Activated naive CD8-positive, alpha-beta T cell treated with anti-CD3 and anti-CD28 coated beads, Interleukin-2, amount 10 ng/mL, durations not matched to agents 7 days and 5 days (primary cell): ENCODE data around the gene RGS7. TPM values are rescaled to one million over a fixed set of nuclear protein-coding genes. Genes with fewer than 3 reads are reported as not detected.
"Not testable (repeated sequence)": the region's sequence is repeated elsewhere in the genome, so short reads cannot be mapped to it uniquely, and the experiment has no call there.

Experiments used
- ATAC-seq: fragments of 150-1000 bp; cut with Tn5 transposase; one replicate; pipeline ENCODE4 v1.10.0; 2021; ENCODE audit warnings: low read depth, moderate library complexity
- POLR2A ChIA-PET: fragments of 350-600 bp; sonication (Branson Sonifier 250); formaldehyde crosslinking; loops from one replicate; lab custom pipeline; 2021; ENCODE audit warnings: antibody characterized with exemption; lab: Charles Lee
- DNase-seq: peaks from one replicate; pipeline ENCODE4 v3.0.0; 2021
- H3K27ac Mint-ChIP-seq: one replicate; pipeline ENCODE4 v1.8.0; 2022; ENCODE audit warnings: mild to moderate bottlenecking, mixed read lengths
- H3K27me3 Mint-ChIP-seq: one replicate; pipeline ENCODE4 v1.8.0; 2022; ENCODE audit warnings: mild to moderate bottlenecking, moderate library complexity, mixed read lengths
- H3K36me3 Mint-ChIP-seq: one replicate; pipeline ENCODE4 v1.8.0; 2021; ENCODE audit warnings: mild to moderate bottlenecking, mixed read lengths
- H3K4me1 Mint-ChIP-seq: one replicate; pipeline ENCODE4 v1.8.0; 2021; ENCODE audit warnings: mixed read lengths
- H3K4me3 Mint-ChIP-seq: one replicate; pipeline ENCODE4 v1.8.0; 2022; ENCODE audit warnings: mild to moderate bottlenecking, moderate library complexity, mixed read lengths
- H3K9me3 Mint-ChIP-seq: one replicate; pipeline ENCODE4 v1.8.0; 2021; ENCODE audit warnings: mixed read lengths
- total RNA-seq, 2 experiments: library from RNA; stranded (reverse); gene quantifications; one replicate each; pipeline ENCODE4 v1.2.3, GENCODE V29; 2021

RGS7 gene
- total RNA-seq, 2 experiments from 2014 or later, result not detected

- H3K27me3 Mint-ChIP-seq, H3K4me3 Mint-ChIP-seq, POLR2A ChIA-PET, H3K4me1 Mint-ChIP-seq, H3K9me3 Mint-ChIP-seq, DNase-seq, H3K36me3 Mint-ChIP-seq, H3K27ac Mint-ChIP-seq, ATAC-seq: not testable (repeated sequence)
These were observed 267.9 kb downstream of the RGS7 start for GRCh38 chr1:241089066-241089465.

DNA sequence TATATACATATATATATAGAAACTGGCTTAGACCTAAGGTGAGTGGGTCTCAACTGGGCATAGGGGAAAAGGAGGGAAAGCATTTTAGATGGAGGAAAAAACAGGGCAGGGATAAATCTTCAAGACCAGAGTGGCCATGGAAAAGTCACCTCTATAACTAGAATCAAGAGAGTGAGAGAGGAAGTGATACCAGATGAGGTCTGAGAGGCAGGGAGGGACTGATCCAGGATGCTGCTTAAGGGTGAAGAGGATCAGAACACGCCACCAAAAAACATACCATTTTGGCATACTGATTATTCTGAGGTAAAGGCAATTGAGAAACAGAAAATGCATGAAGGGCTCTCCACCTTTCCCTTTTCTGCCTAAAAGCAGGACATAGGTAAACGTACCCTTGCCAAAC is 268.9 kb downstream of the RGS7 start:
- H3K4me3 Mint-ChIP-seq, DNase-seq, H3K27me3 Mint-ChIP-seq, H3K9me3 Mint-ChIP-seq, ATAC-seq, H3K4me1 Mint-ChIP-seq, H3K36me3 Mint-ChIP-seq, H3K27ac Mint-ChIP-seq, POLR2A ChIA-PET: not testable (repeated sequence)

DNA sequence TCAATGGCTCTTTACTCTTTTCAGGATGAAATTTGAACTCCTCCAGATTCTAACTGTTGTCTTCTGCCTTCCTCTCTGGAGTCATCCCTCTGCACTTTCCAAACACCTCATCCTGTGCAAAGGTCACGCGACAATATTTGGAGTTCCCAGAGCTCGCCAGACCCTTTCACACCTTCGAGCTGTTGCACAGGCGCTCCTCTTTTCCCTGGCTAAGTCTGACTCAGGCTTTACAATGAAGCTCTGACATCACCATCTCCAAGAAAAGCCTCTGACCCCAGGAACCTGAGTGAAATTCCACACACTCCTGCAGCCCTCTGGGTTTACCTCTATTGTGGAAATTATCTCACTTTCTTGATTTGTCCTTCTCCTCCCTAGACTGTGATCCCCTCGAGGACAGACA is 270.3 kb downstream of the RGS7 start:
- Mint-ChIP-seq H3K9me3 (peaks cover 2% of the 10 kb centered on the region), H3K27me3 (no peaks in the 10 kb centered on the region), H3K4me3 (no peak overlapping the region), H3K27ac (no peak overlapping the region), H3K4me1 (no peaks in the 10 kb centered on the region), H3K36me3 (no peaks in the 10 kb centered on the region)
- ATAC-seq, result no peak
- no peak for DNase-seq
- POLR2A ChIA-PET, result no interaction called here

DNA sequence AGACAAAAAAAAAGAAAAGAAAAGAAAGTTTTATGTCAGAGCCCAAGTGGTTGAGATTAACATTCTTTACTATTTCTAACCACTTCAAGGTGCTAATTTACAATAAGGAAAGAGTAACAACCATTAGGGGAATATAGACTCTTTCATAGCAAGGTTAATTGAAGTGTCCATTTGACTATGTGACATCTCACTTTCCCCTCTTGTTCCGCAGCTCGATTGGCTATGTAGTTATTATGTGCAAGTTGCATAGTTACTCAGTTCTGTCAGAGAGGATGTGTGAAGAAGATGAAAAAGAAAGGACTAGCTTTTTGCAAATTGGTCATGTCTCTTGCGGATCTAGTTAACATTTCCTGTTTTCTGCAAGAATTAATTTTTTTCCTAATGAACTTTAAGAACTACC is 273.7 kb downstream of the RGS7 start:
- no peak for DNase-seq
- Mint-ChIP-seq H3K9me3 (peaks cover 1% of the 10 kb centered on the region), H3K27ac (no peak overlapping the region), H3K36me3 (no peaks in the 10 kb centered on the region), H3K4me1 (no peaks in the 10 kb centered on the region), H3K4me3 (no peak overlapping the region), H3K27me3 (no peaks in the 10 kb centered on the region)
- POLR2A ChIA-PET, result no interaction called here
- no peak for ATAC-seq

- DNase-seq, result no peak
- POLR2A ChIA-PET, result no interaction called here
- H3K4me3 Mint-ChIP-seq, result no peak overlapping the region
- no peaks in the 10 kb centered on the region for H3K4me1 Mint-ChIP-seq
- H3K27ac Mint-ChIP-seq, result no peak overlapping the region
- H3K27me3 Mint-ChIP-seq, result no peaks in the 10 kb centered on the region
- no peak for ATAC-seq
- no peaks in the 10 kb centered on the region for H3K36me3 Mint-ChIP-seq
- no peaks in the 10 kb centered on the region for H3K9me3 Mint-ChIP-seq
These were observed 275.5 kb downstream of the RGS7 start for GRCh38 chr1:241081473-241081872.

- no peak for ATAC-seq
- H3K27me3 Mint-ChIP-seq, result no peaks in the 10 kb centered on the region
- DNase-seq, result no peak
- no peaks in the 10 kb centered on the region for H3K9me3 Mint-ChIP-seq
- H3K36me3 Mint-ChIP-seq, result no peaks in the 10 kb centered on the region
- no peak overlapping the region for H3K4me3 Mint-ChIP-seq
- no peaks in the 10 kb centered on the region for H3K4me1 Mint-ChIP-seq
- H3K27ac Mint-ChIP-seq, result no peak overlapping the region
- POLR2A ChIA-PET, result no interaction called here
These were observed 277.5 kb downstream of the RGS7 start for GRCh38 chr1:241079459-241079858.

GRCh38 chr1:241079047-241079446 is 278.0 kb downstream of the RGS7 start:
- ATAC-seq (no peak), DNase-seq (no peak)
- Mint-ChIP-seq H3K27ac (no peak overlapping the region), H3K27me3 (no peaks in the 10 kb centered on the region), H3K4me3 (no peak overlapping the region), H3K9me3 (no peaks in the 10 kb centered on the region), H3K4me1 (no peaks in the 10 kb centered on the region), H3K36me3 (no peaks in the 10 kb centered on the region)
- POLR2A ChIA-PET, result no interaction called here

DNA sequence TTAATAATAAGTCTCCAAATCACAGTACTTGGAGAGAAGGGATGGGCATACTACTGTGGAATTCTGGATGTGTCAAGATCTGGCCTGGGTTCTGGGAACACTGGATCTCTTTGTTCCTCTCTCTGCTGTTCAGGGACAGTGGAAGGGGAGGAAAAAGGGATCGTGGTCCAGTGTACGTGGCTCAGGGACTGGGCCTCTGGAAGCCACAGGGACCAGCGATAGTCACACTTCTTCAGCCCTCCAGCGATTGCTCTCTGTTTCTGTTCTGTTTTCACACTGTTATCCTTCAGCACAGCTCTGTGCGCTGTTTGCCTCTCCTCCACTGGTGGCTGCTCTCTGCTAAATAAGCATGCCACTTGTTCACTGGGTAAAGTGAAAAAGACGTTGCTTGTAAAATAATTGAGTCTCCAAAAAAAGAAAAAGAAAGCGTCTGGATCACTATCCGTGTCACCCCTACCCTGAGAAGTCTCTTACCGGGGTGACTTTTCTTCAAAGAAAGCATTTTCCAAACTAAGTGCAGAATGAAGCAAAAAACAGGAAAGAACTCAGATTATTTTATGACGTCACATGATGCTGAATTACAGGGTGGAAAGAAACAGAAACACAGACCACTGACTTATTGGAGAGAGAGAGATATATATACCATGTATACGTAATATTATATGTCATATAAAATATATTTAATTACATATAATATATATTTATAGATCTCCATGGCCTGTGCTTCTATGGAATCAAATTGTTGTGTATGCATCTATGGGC is 279.4 kb downstream of the RGS7 start:
- no peaks in the 10 kb centered on the region for H3K36me3 Mint-ChIP-seq
- POLR2A ChIA-PET, result no interaction called here
- H3K27me3 Mint-ChIP-seq, result no peaks in the 10 kb centered on the region
- no peak for ATAC-seq
- no peak for DNase-seq
- H3K9me3 Mint-ChIP-seq, result peaks cover 1% of the 10 kb centered on the region
- no peak overlapping the region for H3K4me3 Mint-ChIP-seq
- H3K4me1 Mint-ChIP-seq, result no peaks in the 10 kb centered on the region
- no peak overlapping the region for H3K27ac Mint-ChIP-seq

GRCh38 chr1:241074507-241074906 is 282.5 kb downstream of the RGS7 start:
- Mint-ChIP-seq H3K9me3 (peaks cover 1% of the 10 kb centered on the region), H3K27ac (no peak overlapping the region), H3K4me3 (no peak overlapping the region), H3K4me1 (no peaks in the 10 kb centered on the region), H3K27me3 (no peaks in the 10 kb centered on the region), H3K36me3 (no peaks in the 10 kb centered on the region)
- ATAC-seq (no peak), DNase-seq (no peak)
- POLR2A ChIA-PET, result no interaction called here

DNA sequence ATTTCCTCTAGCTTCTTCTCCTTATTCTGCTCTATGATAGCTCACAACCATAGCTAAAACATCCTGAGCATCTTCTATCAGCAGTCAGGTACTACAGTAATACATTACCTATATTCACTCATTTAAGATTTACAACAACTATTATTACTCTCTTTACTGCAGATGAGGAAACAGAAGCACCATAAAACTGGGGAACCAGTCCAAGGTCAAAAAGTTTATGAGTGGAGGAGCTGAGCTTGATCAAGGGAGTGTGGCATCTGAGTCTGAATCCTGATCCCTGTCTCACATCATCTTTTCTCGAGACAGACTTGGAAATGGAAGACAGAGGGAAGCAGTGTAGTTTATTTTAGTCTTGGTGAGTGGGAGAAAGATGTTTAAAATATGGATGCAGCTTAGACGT is 288.6 kb downstream of the RGS7 start:
- POLR2A ChIA-PET, result no interaction called here
- no peak for ATAC-seq
- no peak overlapping the region for H3K4me3 Mint-ChIP-seq

DNA sequence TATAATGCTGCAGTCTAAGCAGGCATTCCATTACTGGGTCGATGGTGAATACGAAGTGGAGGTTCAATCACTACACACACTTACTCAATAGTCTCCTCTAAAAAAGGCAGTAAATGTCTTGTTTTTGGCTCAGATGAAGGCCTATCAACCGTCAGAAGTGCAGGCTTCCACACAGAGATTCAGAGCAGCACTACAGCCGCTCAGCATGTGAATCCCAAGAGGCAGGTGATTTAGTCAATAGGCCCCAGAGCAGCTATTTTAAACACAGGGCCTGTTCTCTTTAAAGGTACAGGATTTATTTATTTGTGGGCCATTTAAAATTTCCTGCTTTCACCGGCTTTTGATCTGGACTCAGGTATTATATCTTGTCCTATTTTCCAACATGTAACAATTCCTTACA is 293.7 kb downstream of the RGS7 start:
- DNase-seq (no peak), ATAC-seq (no peak)
- POLR2A ChIA-PET, result no interaction called here
- no peak overlapping the region for H3K27ac Mint-ChIP-seq
- H3K36me3 Mint-ChIP-seq, result no peaks in the 10 kb centered on the region
- H3K4me1 Mint-ChIP-seq, result no peaks in the 10 kb centered on the region
- no peak overlapping the region for H3K4me3 Mint-ChIP-seq
- H3K9me3 Mint-ChIP-seq, result peaks cover 1% of the 10 kb centered on the region
- no peaks in the 10 kb centered on the region for H3K27me3 Mint-ChIP-seq

More for the DNA sequence above, 288.6 kb downstream of the RGS7 start:
- Mint-ChIP-seq H3K36me3 (no peaks in the 10 kb centered on the region), H3K27ac (no peak overlapping the region), H3K4me1 (no peaks in the 10 kb centered on the region), H3K9me3 (peaks cover 1% of the 10 kb centered on the region), H3K27me3 (no peaks in the 10 kb centered on the region)
- DNase-seq, result no peak

DNA sequence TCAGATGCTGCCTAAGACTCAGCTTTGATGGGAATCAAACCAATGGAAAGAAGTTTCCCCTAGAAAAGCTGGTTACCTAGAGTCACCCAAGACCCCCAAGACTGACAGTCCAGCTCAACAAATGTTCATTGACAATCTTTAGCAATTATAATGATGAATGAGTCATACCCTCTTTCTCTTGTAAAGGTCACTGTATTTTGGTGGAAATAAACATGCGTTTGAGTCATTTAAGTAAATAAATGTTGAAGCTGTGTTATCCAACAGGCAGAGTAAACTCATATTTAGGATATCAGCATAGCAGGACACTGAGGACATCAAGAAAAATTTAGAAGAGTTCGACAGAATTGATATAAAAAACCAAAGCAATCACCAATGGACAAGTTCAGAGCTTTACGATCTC is 295.9 kb downstream of the RGS7 start:
- H3K9me3 Mint-ChIP-seq, result peaks cover 1% of the 10 kb centered on the region
- no peak overlapping the region for H3K4me3 Mint-ChIP-seq
- H3K36me3 Mint-ChIP-seq, result no peaks in the 10 kb centered on the region
- H3K4me1 Mint-ChIP-seq, result no peaks in the 10 kb centered on the region
- H3K27ac Mint-ChIP-seq, result no peak overlapping the region
- H3K27me3 Mint-ChIP-seq, result no peaks in the 10 kb centered on the region
- no peak for ATAC-seq
- no peak for DNase-seq
- POLR2A ChIA-PET, result no interaction called here

- no peaks in the 10 kb centered on the region for H3K36me3 Mint-ChIP-seq
- peaks cover 2% of the 10 kb centered on the region for H3K9me3 Mint-ChIP-seq
- DNase-seq, result no peak
- no peaks in the 10 kb centered on the region for H3K4me1 Mint-ChIP-seq
- no peaks in the 10 kb centered on the region for H3K27me3 Mint-ChIP-seq
- ATAC-seq, result no peak
- no peak overlapping the region for H3K4me3 Mint-ChIP-seq
- H3K27ac Mint-ChIP-seq, result no peak overlapping the region
- POLR2A ChIA-PET, result no interaction called here
These were observed 308.4 kb downstream of the RGS7 start for GRCh38 chr1:241048622-241049021.

- Mint-ChIP-seq H3K4me1 (no peaks in the 10 kb centered on the region), H3K4me3 (no peak overlapping the region), H3K27me3 (no peaks in the 10 kb centered on the region), H3K27ac (no peak overlapping the region), H3K9me3 (peaks cover 2% of the 10 kb centered on the region), H3K36me3 (no peaks in the 10 kb centered on the region)
- DNase-seq (no peak), ATAC-seq (no peak)
- POLR2A ChIA-PET, result no interaction called here
These were observed 311.3 kb downstream of the RGS7 start for GRCh38 chr1:241045659-241046058.
